Epidermal melanocyte (primary cell): ENCODE results near the gene FBRSL1.
A peak's percentile ranks its signal among the peaks of the same experiment; 100 is the strongest.
"Not testable (repeated sequence)": the region's sequence is repeated elsewhere in the genome, so short reads cannot be mapped to it uniquely, and the experiment has no call there.

Experiments used
- DNase-seq: peaks from one replicate; pipeline ENCODE4 v3.0.0; 2011; ENCODE audit warnings: low spot score; ENCODE audit not compliant: insufficient read length

Gene FBRSL1

DNA sequence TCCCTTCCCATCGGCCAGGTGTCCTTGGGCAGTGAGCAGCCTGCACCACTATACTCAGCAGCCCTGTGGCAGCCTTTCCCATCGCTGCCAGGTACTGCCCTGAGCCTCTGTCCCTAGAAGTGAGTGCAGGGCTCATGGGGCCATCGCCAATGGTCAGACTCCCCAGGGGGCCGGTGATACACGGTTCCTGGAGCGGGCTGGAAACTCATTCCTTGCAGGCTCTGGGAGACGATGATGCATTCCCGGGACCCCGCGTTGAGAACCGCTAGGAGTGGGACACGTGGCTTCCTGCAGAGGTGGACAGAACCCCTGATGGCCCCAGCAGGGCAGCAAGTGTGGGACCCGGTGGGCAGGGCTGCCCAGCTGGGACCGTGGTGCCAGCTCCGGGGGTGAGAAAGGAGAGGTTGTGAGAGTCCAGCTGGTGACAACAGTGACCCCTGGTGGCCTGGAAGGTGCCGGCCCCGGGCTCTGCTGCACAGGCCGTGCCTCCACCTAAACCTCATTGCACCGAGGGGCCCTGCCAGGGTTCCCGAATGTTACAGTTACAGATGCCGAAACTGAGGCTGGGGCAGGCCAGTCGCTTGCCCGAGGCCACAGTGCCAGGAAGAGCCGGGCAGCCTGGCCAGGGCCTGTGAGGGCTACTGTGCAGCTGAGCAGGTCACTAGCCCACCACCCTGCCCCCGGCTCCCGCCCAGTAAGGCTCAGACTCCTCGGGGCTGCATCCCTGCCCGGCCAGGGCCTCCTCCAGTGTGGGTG, 33.8 kb downstream of the FBRSL1 start:
- peak; percentile 83 for DNase-seq

DNA sequence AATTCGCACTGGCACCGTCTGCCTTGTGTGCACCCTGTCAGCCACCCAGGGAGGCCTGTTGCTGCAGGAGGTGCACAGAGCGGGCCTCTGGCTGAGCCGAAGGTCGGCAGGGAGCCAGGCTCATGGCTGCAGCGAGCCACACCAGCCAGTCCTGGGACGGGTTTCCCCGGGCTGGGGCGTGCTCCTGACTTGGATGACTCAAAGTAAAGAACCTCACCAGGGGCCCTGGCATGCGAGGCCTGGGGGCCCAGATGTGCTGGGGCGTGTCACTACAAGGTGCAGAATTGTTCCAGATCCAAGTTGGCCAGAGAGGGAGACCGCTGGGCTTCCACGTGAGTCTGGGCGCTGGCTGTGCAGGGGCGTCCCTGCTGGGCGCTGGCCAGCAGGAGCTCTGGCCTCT, 34.5 kb downstream of the FBRSL1 start:
- no peak for DNase-seq

DNA sequence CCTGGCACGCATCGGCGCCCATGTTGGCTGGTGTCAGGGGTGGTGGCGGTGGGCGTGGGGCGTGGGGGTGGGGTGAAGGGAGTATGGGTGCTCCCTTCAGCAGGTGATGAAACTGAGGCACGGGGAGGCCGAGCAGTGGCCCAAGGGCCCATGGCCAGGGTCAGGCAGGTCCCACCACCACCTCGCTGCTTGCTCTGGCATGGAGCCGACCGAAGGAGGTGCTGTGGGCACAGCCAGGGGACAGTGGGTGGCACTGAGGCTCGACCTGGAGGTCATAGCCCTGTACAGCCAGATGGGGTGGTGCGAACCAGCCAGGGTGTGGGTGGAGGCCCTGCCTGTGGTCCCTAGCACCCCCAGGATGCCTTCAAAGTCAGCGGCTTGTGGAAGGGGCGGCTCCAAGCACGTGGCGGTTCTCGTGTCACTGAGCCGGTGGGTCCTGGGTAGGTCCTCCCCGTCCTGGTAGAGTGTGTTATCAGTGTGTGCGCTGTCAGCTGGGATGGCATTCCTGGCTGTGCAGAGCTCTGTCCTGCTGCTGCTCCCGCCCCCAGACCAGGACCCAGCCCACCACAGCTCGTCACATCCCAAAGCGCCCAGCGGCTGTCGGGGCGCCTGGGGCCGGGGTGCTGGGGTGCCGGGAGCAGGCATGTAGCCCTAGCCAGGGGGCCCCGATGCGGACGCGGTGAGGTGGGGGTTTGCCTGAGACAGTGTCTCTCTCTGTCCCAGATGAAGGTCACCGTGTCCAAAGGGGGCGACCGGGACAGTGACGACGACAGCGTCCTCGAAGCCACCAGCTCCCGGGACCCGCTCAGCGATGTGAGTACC, 35.3 kb downstream of the FBRSL1 start:
- DNase-seq: no peak

DNA sequence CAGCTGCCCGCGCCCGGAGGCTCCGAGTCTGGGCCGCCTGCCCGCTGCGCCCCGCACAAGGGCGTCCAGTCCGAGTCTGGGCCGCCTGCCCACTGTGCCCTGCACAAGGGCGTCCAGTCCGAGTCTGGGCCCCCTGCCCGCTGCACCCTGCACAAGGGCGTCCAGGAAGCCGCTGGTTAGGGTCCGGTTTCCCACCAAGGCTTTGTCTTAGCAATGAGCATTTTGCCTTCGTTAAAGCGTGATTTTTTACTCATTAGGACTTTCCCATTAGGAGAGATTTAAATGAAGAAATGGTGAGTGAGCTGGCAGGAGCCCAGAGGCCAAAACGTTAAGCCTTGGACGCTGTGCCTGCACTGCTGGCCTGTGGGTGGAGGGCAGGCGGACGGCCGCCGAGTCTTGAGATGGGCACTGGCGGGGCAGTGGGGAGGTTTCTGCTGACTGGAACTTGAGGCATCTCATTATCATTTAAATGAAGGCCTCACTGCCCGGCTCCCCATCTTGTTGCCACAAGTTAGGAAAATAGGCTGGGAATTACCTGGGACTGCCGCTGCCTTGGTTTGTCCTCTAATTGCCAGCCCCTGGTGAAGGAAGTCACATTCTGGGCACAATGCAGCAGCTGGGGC, 36.0 kb downstream of the FBRSL1 start:
- DNase-seq: no peak

DNA sequence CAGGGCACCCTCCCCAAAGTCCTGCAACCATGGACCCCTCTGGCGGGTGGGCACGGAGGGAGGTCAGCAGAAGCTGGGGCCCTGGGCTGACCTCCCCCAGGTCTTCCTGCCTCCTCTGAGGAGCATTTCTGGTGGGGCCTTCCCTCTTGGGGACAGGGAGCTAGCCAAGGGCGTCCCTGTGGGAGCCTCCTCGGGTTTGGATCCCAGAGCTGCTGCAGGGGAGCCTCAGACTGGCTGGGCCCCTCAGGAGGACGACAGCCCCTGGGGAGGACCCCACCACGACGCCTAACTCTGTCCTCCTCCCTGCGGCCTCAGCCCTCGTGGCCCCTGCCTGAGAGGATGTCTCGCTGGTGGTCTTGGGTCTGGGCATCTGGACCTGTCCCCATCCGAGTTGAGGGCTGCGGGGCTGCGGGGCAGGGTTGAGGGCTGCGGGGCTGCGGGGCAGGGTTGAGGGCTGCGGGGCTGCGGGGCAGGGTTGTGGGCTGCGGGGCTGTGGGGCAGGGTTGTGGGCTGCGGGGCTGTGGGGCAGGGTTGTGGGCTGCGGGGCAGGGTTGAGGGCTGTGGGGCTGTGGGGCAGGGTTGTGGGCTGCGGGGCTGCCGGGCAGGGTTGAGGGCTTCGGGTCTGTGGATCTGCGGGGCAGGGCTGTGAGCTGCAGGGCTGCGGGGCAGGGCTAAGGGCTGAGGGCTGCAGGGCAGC, 37.4 kb downstream of the FBRSL1 start:
- DNase-seq: no peak

DNA sequence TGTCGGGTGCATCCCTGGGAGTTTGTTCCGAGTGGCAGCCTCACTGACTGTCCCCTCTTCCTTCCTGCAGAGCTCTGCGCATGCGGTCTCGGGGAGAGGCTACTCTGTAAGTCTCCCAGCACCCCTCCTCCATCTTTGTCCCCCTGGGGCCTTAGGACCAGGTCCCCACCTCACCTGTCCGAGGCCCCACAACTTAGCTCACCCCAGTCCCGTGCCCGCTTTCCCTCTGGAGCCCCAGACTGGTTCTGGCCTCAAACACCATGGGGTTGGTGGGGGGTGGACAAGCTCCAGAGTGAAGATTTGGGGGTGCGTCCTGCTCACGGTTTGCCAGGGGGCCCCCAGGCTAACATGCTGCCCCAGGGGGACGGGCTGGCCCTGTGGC, 37.9 kb downstream of the FBRSL1 start:
- no peak for DNase-seq

DNA sequence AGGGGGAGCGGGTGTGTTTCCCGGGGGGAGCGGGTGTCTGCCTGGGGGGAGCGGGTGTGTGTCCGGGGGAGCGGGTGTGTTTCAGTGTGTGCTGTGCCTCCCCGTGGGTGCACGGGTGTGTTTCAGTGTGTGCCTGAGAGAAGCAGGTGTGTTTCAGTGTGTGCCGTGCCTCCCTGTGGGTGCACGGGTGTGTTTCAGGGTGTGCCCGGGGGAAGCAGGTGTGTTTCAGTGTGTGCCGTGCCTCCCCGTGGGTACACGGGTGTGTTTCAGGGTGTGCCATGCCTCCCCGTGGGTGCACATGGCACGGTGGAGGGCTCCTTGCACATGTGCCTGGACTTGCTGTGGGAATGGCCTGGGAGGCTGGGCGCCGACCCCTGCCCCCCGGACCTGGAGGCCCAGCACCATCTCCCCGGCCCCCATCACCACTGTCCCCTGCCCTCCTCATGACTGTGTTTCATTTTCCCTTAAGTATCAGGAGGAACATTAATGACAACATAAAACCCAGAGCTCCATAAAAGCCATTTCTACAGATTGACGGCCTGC, 38.7 kb downstream of the FBRSL1 start:
- DNase-seq: no peak

DNA sequence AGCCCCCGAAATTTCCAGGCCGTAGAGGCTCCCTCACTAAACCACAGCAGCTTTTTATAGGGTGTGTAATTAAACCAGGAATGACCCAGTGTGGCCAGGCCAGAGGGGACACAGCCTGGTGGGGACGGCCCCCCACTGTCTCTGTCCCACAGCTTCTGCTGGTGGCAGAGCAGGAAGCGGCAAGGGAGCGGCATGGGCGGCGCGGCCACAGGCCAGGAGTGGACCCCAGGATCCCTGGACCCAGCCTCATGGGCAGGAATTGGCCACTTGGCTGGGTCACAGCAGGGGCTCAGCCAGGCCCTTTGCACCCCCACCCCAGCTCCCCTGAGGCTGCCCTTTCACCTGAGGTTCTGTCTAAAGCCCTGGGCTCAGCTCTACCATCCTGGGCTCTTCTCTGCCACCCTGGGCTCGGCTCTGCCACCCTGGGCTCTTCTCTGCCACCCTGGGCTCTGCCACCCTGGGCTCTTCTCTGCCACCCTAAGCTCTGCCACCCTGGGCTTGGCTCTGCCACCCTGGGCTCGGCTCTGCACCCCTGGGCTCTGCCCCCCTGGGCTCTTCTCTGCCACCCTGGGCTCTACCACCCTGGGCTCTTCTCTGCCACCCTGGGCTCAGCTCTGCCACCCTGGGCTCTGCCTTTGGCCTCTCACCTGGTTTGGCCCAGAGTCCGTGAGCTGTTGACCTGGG, 39.3 kb downstream of the FBRSL1 start:
- DNase-seq: no peak

DNA sequence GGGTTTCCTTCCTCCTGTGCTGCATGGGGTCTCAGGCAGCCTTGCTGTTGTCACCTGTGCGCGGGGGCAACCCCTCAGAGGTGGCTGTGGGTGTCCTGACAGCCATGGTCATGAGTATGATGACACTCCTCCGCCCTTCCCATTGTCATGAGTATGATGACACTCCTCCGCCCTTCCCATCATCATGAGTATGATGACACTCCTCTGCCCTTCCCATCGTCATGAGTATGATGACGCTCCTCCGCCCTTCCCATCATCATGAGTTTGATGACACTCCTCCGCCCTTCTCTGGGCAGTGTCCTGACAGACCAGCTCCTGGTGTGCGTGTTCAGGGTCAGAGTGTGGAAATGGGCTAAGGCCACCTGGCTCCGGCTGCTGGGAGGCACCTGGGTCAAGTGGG, 40.0 kb downstream of the FBRSL1 start:
- DNase-seq: no peak

DNA sequence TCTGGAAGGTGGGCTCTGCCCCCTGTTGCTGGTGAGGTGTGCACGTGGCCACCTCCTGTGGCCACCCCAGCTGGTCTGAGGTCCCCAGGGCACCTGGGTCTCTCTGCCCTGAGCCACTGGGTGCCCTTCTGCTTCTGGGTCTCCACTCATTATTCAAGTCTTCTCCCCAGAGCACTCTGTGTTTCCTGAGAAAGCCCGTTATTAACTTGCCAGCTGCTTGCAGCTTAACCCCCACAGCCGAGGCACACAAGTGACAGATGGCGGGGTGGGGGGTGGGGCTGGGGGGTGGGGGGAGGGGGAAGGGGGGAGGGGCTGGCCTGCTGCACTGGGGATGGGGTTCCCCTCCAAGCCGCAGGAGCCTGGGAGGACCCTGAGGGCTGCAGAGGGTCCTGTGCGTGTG, 40.5 kb downstream of the FBRSL1 start:
- no peak for DNase-seq

DNA sequence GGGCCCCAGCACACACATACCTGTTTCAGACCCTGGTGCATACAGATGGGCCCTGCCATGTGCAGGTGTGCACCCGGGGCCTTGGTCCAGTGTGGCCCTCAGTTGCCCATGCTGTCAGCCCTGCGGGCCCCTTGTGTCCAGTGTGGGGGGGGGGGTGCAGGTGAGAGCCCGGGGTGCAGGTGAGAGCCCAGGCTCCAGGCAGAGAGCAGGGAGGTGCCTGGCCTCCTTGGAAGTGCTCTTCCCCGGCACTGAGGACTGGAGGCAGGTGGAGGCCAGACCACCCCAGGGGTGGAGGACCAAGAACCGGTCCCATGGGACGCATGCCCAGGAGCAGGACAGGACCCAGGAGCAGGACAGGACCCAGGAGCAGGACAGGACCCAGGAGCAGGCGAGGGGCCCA, 40.9 kb downstream of the FBRSL1 start:
- DNase-seq: no peak

DNA sequence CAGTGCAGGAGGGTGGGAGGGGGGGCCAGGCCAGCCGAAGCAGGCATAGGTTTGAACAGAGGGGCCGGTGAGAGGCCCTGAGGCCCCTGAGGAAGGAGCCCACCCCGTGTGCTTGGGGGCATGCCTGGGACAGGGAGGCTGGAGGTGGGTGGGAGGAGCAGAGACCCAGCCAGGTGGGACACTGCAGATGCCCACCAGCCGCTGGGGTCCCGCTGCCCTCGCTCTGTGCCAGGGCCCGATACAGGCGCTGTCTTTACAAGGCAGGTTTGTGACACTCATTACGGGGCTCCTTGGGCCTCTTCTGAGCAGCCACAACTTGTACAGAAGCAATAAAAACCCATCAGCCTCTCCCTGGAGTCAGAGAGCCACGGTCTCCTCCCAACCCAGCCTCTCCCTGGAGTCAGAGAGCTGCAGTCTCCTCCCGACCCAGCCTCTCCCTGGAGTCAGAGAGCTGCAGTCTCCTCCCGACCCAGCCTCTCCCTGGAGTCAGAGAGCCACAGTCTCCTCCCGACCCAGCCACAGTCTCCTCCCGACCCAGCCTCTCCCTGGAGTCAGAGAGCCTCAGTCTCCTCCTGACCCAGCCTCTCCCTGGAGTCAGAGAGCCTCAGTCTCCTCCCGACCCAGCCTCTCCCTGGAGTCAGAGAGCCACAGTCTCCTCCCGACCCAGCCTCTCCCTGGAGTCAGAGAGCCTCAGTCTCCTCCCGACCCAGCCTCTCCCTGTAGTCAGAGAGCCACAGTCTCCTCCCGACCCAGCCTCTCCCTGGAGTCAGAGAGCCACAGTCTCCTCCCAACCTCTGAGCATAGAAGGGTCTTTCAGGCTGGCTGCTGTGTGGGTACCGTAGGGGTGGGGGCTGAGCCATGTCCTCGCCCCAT, 43.0 kb downstream of the FBRSL1 start:
- not testable (repeated sequence) for DNase-seq

DNA sequence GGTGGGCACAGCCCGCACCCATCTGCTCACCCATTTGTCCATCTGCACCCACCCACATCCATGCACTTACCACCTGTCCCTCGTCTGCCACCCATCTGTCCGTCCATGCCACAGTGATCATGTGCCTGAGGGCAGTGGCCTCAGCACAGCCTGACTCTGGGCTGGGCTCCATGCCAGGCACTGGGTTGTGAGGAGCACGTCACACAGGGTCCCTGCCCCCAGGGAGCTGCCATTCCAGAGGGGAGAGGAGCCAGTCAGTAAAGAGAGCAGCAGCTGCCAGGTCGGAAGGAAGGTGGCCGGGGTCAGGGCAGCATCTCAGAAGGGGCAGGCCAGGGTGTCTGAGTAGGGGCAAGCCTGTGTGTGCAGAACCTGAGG, 43.6 kb downstream of the FBRSL1 start:
- DNase-seq: no peak

DNA sequence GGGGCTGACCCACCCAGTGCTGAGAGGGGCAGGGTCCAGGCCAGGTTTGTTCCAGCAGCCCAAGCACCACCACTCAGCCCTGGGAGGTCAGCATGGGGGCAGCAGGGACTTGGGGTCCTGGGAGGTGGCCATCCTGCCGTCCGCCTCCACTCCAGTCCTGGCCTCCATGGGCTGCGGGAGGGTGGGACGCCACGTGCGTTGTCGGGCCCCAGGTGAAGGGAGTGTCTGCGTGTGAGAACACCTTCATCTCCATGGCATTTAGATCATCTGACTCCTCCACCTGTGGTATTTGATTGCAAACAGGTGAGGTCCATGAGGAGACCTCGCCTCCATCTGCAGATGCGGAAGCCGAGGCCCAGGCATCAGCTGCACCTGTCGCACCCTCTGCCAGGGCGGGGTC, 44.1 kb downstream of the FBRSL1 start:
- no peak for DNase-seq

DNA sequence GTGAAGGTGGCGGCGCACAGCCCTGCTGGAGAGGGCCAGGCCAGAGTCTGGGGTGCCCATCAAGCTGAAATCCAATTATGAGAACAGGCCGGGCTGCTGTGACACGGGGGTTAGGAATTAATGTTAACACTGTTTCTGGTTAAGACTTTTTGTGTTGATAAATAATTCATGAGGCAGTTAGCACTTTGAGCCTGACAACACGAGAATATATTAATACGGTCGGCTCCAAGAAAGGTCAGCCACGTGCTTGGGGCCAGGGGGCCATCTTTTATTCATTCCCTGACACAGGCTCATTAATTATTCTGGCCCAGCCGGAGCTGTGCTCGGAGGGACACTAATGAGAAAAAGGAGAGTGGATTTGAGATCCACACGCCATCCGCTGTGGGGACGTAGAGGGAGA, 45.1 kb downstream of the FBRSL1 start:
- no peak for DNase-seq

DNA sequence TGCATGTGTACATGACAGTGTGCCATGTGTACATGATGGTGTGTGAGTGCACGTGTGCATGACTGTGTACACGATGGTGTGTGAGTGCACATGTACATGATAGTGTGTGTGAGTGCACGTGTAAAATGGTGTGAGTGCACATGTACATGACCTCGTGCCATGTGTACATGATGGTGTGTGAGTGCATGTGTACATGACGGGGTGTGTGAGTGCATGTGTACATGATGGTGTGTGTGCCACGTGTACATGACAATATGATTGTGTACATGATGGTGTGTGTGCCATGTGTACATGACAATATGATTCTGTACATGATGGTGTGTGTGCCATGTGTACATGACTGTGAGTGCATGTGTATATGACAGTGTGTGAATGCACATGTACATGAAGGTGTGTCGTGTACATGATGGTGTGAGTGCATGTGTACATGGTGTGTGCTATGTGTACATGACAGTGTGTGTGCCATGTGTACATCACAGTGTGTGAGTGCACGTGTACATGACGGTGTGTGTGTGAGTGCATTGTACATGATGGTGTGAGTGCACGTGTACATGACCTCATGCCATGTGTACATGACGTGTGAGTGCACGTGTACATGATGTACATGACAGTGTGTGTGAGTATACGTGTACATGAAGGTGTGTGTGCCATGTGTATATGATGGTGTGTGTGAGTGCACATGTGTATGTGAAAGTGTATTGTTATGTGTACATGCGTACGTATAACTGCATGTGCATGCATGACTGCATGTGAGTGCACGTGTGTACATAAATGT, 46.3 kb downstream of the FBRSL1 start:
- no peak for DNase-seq

DNA sequence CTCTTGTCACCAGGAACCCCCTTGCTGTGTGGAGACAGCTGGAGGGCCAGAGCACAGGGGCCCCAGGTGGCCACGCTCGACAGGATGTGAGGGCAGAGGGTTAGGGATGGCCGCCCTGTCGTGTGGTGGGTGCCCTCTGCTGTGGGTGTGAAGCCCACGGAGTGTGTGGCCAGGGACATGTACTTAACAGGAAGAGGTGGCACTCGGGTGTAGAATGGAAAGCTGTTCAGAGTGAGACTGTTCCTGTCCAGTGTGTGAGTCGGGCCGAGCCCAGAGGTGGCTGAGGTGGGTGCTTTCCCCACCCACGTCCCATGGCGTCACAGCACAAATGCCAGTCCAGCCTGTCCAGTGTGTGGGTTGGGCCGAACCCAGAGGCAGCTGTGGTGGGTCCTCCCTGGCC, 47.1 kb downstream of the FBRSL1 start:
- no peak for DNase-seq

DNA sequence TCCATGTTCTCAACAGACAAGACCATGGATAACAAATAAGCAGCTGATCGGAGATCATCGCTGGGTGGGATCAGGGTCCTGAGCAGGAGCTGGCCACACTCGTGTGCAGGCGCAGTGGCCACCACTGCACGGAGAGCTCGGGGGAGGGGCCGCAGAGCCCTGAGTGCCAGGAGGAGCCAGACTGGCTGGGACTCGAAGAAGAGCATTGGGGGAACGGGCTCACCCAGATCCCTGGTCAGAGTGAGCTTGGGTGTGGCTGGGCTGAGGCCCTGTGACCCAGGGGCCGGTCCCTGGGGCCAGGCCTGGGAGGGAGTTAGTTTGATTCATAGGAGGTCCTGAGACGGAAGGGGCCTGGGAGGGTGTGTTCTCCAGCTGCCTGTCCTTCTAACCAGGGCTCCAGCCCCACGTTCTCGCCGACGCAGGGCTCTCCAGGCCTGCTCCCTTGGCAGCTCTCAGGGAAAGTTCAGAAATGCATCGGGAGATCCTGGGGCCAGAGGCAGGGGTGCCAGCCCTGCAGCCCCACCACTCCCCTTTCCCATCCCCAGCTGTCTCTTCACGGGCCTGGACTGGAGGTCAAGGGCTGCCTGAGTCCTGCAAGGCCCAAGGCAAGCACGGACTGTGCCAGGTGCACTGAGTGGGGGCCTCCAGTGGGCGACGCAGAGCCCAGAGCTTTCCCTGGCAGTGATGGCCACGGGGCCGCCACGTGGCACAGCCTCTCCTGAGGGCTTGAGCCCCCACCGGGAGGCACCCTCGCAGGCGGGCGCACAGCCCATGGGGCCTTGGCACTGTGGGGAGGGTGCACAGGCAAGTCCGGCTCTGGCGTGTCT, 48.1 kb downstream of the FBRSL1 start:
- no peak for DNase-seq

DNA sequence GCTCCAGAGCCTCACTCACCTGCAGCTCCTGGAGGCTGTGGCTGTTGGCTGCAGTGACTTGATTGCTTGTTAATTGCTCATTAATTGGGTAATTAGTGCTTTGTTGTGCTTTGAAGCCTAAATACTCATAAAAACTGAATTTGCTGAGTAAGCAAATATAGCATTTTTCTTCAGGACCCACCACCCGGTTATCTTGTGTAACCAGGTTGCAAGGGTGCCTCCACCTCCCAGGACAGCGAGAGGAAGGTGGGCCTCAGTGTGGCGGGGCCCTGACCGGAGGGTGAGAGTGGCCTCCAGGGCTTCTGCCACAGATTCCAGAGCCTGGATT, 48.7 kb downstream of the FBRSL1 start:
- DNase-seq: no peak
